BE2C (cell line): Measurements from ENCODE around the gene BMPER.

ENCODE experiments used
- DNase-seq: peaks from one replicate; pipeline ENCODE4 v3.0.0-alpha.2; 2020
- H3K27me3 ChIP-seq: fragments of 250-450 bp; sonication (Bioruptor Pico); 2 replicates; pipeline ENCODE4 v1.5.1; 2020; ENCODE audit warnings: mild to moderate bottlenecking
- H3K36me3 ChIP-seq: fragments of 250-450 bp; sonication (Bioruptor Pico); 2 replicates; pipeline ENCODE4 v1.5.1; 2020; ENCODE audit warnings: mild to moderate bottlenecking
- H3K4me1 ChIP-seq: fragments of 250-450 bp; sonication (Bioruptor Pico); 2 replicates; pipeline ENCODE4 v1.5.1; 2020
- H3K4me3 ChIP-seq: 2 replicates; pipeline ENCODE4 v1.5.1; 2011; ENCODE audit warnings: low read depth, low read length
- H3K9me3 ChIP-seq: fragments of 250-450 bp; sonication (Bioruptor Pico); 2 replicates; pipeline ENCODE4 v1.5.1; 2020
- CTCF ChIP-seq: IDR thresholded peaks from 2 replicates; pipeline ENCODE4 v1.5.1; 2012; ENCODE audit warnings: mild to moderate bottlenecking, low read depth, low read length

The BMPER gene

GRCh38 chr7:33886149-33886623 lies 19.2 kb upstream of the BMPER start:
- no peak overlapping the region for H3K4me3 ChIP-seq

GRCh38 chr7:33887266-33887975 lies 17.9 kb upstream of the BMPER start:
- H3K9me3 ChIP-seq: no peaks in the 10 kb centered on the region
- no peak for TF ChIP-seq CTCF
- no peaks in the 10 kb centered on the region for H3K4me1 ChIP-seq
- H3K36me3 ChIP-seq: no peaks in the 10 kb centered on the region
- no peaks in the 10 kb centered on the region for H3K27me3 ChIP-seq
- no peak overlapping the region for H3K4me3 ChIP-seq
- no peak for DNase-seq

More at GRCh38 chr7:33886149-33886623, 19.2 kb upstream of the BMPER start:
- Histone ChIP-seq H3K4me1 (no peaks in the 10 kb centered on the region), H3K36me3 (no peaks in the 10 kb centered on the region), H3K9me3 (no peaks in the 10 kb centered on the region), H3K27me3 (no peaks in the 10 kb centered on the region)
- peak; percentile 28 for DNase-seq
- peak; percentile 30 for TF ChIP-seq CTCF

- DNase-seq: no peak
Measured at GRCh38 chr7:33888166-33888565, 17.2 kb upstream of the BMPER start.

GRCh38 chr7:33892945-33893344 lies 12.4 kb upstream of the BMPER start:
- no peak for DNase-seq
- Histone ChIP-seq H3K4me3 (no peak overlapping the region), H3K27me3 (no peaks in the 10 kb centered on the region; the same call in 1 of the 2 replicates), H3K36me3 (no peaks in the 10 kb centered on the region), H3K4me1 (no peaks in the 10 kb centered on the region), H3K9me3 (no peaks in the 10 kb centered on the region)
- TF ChIP-seq CTCF: no peak

More at GRCh38 chr7:33888166-33888565, 17.2 kb upstream of the BMPER start:
- TF ChIP-seq CTCF: no peak
- Histone ChIP-seq H3K4me1 (no peaks in the 10 kb centered on the region), H3K36me3 (no peaks in the 10 kb centered on the region), H3K27me3 (no peaks in the 10 kb centered on the region; the same call in 1 of the 2 replicates), H3K4me3 (no peak overlapping the region), H3K9me3 (no peaks in the 10 kb centered on the region)

- Histone ChIP-seq H3K9me3 (no peaks in the 10 kb centered on the region), H3K4me3 (no peak overlapping the region), H3K27me3 (no peaks in the 10 kb centered on the region; the same call in 1 of the 2 replicates), H3K4me1 (no peaks in the 10 kb centered on the region), H3K36me3 (no peaks in the 10 kb centered on the region)
- DNase-seq: no peak
- no peak for TF ChIP-seq CTCF
Measured at GRCh38 chr7:33893377-33893776, 12.0 kb upstream of the BMPER start.
